HG03139 (cell line): Measurements from ENCODE around the gene ENTR1.

Experiments used
- ATAC-seq: cut with Tn5 transposase; IDR thresholded peaks from one replicate; pipeline ENCODE4 v1.9.1; 2021; ENCODE audit not compliant: unreplicated experiment

ENTR1 gene

DNA sequence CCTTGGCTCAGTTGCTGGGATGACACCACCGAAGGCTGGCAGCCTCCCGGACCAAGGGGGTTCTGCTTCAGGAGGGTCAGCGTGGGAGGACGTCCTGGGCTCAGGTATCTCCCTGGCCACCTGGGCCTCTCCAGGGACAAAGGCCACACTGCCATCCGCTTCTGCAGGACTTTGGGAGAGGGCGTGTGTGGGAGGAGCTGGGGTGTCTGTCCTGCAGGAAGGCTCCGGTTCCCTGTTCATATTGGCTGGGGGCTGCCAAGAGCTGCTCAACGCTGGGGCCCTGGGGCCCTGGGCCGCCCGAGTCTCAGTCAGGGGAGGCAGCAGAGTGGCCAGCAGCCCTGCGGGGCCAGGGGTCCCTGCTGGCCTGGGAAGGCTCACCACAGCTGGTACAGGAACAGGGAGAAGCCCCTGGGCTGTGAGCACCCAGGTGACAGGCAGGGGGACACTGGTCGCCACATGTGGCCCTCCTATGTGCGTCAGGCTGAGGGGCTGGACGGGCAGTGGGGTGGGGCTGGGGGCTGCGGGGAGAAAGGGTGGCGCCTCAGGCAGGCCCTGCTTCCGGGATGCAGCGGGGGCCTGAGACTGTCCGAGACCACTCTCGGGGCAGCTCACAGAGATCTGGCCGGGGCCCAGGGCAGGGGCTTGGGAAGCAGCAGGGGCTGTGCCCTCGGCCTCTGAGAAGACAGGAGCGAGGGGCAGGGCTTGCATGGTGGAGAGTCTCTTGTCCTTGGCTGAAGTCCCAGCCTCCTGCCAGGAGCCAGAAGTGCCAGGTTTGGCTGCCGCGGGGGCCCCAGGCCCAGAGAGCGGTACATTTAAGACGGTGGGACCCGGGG lies 32.0 kb downstream of the ENTR1 start:
- ATAC-seq, result no peak

DNA sequence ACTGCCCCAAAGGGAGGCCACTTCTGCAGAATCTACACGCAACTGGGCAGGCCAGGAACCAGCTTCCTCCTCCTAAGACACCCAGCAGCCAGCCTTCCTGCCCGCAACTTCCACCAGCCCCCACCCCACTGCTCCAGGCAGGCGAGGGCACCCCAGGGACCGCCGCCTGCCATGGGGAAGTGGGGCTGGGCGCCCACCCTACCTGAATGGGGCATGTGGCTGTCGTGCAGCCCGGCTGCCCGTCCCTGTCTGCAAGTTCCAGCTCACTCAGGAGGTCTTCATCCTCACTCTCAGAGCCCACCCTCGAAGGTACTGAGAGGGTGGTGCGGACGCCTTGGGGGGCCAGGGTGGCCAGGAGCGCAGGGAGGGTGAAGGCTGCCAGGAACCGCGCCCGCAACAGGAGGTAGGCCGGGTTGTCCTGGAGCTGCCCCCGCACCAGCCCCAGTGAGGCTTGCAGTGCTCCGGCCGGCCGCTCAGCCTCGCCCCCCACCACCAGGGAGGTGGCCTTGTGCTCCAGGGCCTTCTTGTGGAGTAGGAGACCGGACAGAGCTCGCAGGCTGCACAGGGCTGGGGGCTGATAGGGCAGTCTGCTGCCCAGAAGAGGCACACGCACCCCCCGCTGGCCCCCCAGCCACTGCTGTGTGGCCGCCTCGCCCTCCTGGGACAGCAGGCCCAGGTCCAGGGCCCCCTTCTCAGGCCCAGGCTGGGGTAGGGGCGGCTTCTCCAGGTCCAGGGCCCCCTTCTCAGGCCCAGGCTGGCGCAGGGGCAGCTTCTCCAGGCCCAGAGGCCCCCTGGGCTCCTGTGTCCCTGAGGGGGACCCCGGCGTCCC lies 32.9 kb downstream of the ENTR1 start:
- ATAC-seq, result no peak

DNA sequence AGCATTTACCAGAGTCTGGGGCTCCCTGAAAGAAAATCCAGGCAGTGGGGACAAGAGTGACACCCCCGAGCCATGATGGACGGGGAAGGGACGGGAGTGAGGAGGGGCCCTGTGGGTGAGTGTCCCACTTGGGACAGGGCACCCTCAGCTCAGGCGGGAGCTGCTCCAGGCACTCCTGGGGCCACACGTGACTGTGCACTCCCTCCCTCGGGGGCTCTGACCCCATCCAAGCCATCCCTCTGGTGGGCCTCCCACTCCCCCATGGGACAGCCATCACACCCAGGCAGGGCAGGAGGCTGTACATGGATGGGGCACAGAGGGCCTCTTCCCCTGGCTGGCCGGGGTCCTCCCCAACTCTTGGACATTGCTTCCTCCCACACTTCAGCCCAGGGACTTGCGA lies 34.0 kb downstream of the ENTR1 start:
- no peak for ATAC-seq

DNA sequence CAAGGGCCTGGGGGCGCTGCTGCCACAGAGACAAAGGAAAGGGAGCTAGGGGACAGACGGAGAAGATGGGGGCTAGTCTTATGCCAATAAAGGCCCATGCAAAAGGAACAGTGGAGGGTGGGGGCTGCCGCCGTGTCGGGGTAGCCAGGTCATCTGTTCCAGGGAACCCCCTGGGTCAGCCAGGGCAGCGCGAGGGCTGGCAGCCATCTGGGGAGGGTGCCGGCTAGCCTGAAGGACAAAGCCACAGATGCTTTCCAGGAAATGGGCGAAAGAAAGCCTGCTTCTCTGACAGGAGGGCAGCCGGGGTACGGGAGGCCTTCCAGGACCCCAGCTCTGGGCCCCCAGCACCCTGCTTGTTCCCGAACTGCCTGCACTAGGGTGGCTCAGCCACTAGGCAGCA lies 35.3 kb downstream of the ENTR1 start:
- no peak for ATAC-seq

DNA sequence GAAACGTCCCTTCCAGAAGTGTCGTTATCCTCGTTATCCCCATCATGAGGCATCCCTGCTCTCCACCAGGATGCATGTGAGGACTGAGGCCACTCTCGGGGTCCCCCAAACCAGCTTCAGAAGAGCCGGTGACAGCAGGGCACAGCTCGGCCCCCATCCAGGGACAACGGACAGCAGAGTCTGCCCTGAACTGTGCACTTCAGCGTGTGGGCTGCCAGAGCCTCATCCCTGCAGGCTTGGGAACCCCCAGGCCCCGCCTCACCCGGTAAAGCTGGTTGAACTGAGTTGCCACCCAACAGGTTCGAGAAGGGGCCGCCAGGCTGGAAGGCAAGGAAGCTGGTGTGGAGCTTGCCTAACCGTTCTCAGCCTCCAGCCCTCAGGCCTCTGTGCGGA lies 36.2 kb downstream of the ENTR1 start:
- no peak for ATAC-seq

DNA sequence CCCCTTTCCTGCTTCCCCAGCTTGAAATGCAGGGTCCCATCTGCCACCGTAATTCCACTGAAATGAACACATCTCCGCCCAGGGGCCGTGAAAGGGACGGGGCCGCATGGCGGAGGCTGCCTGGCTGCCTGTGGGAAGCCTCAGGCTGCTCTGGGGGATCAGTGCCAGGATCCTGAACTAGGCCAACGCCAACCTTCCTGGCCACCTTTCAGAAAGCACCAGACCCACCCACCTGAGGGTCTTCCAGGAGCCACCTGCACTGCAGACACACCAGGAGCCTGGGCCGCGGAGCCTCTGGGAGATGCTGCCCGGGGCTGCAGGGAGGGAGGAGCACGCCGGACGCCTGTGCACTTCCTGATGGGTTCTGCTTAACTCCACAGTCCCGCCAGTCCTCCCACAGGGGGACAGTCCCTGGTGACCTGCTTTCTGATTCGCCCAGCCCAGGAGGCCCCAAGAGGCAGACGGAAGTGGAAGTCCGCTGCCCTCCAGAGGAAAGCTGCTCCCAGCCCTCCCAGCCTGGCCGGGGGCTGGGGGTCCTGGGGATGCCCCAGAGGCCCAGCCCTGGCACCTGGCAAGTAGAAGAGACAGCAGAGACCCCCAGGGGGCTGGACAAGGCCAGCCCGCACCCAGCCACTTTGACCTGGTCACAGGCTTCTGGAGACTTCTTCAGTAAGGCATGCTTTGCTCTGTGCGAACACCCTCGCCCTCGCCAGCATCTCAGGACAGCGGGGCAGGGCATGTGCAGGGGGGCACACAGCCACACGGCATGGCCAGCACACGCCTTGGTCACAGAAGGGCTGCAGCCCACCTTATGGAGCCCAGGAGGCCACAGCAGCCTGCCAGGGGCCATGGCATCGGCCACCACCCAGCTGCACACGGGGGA lies 36.9 kb downstream of the ENTR1 start, which contains the start of gene CARD9:
Gene CARD9 (minus strand): TSS at position 370 of the 883 bp plus-strand sequence. CDS start 1,591 bp downstream, outside the sequence.
- ATAC-seq, result no peak

DNA sequence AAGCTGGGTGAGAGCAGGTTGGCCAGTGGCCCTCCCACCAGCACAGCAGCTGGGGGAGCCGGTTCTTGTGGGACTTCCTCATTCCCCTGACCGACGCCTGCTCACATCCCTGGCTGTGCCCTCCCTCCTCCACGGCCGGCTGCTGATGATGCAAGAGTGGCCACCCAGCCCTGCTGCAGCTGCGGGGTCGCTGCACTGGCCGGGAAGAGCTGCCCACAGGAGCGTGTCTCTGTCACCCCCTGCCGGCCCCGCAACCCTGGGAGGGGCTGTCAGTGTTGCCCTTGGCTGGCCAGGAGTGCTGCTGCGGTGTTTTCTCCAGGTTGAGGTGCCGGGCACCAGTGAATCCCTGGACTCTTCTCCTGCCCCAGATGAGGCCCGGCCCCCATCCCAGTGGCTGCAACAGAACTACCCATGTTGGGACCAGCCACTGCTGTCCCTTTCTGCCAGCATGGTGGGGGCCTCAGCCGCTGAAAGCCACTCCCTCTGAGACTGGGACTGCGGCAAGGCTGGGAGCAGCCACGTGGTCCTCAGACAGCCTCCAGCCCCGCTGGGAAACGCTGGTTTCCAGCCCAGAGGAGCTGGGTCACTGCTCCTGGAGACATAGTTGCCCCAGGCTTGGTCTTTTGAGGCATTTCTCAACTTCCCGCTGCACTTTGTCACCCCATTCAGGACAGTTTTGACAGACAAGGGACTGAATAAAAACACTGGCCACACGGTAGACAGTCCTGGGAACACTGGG lies 37.7 kb downstream of the ENTR1 start:
- ATAC-seq, result no peak

DNA sequence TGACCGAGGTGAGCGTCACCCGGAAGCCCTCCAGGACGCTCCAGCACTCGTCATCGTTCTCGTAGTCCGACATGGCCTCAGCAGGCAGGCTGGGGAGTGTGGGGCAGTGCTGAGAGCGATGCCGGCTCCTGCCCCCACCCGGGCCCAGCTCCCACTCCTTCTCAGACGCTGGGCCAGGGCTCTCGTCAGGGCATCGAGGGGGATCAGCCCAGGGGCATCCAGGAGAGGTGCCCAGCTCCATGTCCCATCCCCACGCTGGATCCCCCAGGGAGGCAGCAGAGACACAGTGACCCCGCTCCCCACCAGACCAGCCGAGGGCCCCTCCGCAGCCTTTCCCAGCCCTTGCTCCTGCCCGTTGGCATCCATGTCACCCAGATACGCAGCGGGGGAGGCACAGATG lies 38.4 kb downstream of the ENTR1 start:
- ATAC-seq, result no peak

DNA sequence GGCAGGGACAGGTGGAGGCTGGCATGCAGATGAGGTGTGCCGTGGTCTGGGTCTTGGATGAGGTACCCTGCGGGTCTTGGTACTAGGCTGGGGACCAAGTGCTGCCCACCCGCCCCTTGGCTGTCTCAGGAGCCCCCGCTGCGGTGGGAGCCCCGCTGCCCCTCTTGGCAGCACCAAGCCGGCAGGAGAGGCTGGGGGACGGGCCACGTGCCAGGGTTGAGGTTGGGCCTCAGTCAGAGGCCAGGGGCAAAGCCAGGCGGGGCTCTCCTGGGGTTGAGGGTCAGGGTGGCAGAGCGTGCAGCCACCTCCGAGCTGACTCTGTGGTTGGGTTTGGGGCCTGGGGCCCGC lies 38.9 kb downstream of the ENTR1 start:
- no peak for ATAC-seq

DNA sequence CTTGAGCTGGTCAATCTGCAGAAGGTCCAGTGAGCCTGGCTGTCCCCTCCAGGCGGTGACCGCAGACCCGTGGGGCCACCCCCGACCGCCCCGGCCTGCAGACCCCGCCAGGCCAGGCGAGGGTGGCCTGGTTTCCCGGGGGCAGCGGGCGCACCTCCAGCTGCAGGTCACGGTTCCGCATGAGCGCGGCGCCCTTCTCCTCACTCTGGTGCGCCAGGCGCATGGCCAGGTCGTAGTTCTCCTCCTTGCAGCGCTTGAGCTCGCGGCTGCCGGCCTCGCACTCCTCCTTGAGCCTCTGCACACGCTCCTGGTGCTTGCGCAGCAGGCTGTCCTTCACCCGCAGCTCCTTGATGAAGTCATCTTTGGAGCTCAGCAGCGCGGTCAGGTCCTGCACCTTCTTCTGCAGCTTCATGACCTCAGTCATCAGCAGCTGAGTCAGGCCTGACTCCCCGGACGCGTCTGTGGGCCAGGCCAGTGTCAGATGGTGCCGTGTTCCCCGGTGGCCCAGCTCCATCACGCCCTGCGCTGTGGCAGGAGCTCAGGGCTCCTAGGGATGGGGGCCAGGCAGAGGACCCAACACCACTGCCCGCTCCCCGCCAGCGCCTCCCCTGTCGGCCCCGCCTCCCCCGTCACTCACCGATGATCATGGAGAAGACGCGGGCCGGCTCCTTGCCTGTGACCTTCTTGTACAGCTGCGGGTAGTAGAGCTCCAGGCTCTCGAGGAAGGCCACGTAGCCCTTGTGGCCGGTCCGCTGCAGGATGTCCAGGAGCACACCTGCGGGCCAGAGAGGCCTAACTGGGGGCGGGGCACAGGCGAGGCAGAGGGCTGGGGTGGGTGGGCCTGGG lies 39.5 kb downstream of the ENTR1 start:
- no peak for ATAC-seq

DNA sequence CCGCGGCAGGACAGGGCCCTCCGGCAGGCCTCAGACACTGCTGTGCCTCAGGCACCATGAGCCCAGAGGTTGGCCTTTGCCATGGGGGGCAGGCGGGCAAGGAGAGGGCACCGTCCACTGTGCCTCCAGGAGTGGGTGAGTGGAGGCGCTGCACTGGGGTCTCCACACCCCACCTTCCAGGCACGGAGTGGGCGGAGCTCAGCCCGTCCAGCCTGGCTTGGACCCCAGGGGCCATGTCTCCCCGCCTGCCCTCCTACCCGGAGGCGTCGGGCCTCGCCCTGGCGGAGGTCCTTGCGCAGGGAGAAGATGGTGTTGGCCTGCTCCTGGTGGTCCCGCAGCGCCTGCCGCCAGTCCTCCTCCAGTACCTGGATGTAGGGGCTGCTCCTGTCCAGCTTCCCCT lies 40.4 kb downstream of the ENTR1 start:
- no peak for ATAC-seq

DNA sequence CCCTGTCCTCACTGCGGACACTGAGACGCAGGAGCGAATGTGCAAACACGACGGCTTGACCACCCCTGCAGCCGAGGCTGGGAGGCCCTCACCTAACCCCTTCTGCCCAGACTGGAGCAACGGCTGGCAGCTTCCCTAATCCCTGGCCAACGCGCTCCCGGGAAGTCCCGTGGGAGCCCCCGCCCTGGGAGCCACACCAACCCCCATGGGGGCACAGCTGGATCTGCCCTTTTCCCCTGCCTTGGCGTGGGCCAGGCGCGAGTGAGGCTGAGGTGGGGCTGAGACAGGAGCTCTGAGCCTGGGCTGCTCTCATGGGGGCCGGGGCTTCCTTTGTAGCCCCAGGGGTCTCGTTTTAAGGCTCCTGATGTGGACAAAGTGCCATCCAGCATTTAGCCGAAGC lies 42.2 kb downstream of the ENTR1 start:
- no peak for ATAC-seq

DNA sequence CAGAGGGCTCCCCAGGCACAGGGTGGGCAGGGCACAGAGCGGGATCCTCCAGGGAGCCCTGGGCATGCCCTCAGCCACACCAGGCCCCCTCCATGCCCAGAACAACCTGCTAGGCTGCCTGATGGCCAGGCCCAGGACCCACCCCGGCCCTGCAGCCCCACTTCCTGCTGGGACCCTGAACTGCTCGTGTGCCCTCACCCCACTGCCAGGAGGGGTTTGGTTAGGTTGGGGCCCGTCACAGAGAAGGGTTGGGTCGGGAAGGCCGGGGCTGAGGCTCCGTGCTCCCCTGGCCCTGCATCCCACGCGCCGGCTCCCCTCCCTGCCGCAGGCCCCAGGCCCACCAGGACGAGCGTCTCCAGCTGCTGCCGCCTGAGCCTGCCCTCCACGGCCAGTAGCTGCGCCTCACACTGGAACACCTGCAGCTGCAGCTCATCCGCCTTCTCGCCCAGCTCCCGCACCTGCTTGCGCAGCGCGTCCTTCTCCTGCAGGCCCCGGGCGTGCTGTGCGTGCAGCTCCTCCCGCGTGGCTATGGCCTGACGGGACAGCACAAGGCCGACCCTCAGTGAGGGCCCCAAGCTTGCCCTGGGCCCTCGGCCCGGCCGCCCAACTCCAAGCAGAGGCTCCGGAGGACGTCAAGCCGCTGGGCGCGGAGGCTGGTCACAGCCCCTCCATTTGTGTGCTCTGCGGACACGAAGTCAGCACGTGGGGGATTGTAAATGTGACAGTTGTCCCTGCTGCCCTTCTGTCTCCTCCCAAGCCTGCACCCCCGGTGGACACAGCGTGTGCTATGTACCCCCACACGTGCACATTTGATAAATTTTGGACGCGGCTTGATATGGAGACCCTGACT lies 42.9 kb downstream of the ENTR1 start:
- ATAC-seq, result no peak

DNA sequence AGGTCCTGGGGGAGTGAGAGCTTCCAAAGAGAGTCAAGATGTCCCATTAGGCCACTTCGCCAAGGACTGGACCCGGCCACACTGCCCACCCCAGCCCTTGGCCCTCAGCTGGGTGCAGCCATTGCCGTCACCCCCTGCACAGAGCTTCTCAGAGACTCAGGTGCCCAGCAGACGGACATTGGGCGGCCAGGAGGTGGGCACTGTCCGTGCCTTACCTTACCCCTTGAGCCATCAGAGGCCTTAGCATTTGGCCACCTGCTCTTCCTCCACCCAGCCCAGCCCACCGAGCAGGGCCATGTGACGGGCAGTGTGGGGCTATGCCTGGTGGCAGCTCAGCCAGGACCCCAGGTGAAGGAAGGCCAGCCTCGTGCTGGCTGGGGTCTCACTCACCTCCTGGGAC lies 43.6 kb downstream of the ENTR1 start:
- ATAC-seq, result no peak

DNA sequence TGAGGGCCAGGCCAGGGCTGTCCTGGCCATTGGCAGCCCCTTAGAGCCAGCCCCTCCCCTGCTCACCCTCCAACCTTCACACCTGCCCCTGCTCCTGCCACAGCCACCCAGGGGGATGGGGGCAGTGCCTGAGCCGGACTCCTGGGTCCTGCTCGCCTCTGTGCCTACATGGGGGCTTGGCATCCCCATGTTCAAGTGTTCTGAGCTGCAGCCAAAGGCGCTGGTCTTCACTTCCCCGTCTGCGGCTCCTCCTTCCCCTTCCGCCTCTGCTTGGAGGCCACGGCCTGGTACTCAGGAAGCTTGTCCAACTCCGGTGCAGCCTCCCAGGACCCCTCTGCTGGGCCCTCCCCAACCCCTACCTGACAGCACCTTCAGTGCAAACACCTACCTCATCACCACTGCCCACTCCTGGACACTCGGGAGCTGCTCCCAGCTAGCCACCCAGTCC lies 44.6 kb downstream of the ENTR1 start:
- no peak for ATAC-seq

DNA sequence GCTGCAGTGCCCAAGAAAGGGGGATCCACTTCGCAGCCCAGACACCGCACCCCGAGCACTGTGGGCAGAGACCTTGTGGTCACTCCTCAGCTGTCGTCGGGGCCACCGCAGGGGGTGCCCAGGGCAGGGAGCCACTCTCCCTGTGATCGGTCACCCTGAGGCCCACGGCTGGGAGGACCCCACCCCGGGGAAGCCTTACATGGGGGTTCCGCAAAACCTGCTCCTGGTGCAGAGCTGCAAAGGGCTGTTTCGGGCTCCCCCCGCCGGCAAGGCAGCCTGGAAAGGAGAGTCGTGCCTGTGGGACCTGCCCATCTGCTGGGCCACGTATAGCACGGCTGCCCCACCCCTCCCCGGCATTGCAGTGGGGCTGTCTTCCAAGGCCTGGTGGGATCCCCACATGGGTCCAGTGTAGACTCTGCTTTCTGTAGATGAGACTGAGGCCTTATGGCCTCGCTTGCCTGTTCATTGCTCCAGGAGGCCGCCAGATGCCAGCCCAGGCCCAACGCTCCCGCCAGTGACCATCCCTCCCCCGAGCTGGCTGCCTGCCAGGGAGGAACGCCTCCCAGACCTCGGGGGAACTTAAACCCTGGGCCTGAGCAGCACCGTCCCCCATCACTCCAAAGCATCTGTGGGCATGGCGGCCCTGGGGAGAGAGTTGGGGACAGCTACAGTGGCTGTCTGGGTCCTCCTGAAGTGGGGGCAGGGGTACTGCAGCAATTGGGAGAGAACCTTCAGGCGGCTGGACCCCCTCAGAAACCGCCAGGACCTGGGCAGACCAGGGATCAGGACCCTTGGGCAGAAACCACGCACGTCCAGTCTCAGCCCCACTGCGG lies 45.3 kb downstream of the ENTR1 start:
- no peak for ATAC-seq

DNA sequence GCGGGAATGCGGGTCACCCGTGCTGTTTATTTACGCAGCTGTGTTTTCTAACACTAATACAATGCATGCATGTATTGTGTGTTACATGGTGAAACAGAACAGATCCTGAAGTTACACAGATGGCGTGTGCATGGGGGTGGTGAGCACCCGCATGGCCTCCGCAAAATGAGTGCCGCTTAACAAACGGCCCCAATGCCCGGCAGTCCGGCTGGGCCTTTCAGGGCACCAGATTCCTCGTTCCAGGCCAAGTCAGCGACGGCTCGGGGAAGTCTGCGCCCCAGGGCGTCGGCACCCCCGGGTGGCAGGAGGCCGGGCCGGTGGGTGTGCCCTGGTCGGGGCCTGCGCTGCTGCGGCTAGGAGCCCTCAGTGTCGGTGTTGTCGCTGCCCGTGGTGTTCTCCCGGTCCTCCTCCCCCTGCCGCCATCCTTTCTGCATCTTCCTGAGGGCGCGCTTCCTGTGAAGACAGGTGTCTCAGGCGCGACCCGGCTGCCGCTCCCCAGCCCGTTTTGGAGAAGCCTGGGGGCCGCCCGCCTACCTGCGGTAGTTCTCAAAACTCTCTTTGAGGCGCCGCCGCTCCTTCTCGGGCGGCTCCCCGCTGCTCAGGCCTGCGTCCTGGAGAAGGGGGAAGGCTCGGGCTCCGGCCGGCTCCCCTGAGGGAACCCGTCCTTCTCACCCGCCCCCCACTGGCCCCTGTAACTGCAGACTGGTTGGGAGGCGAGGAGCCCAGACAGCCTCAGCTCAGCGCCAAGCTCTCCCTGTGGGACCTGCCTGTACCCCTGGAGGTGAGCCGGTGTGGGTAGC lies 46.3 kb downstream of the ENTR1 start:
- ATAC-seq, result no peak
